Retina (tissue), 1 donor: Measurements from ENCODE around the gene PKP3.
"Not testable (repeated sequence)": the region's sequence is repeated elsewhere in the genome, so short reads cannot be mapped to it uniquely, and the experiment has no call there.

Source experiments
- DNase-seq: peaks from one replicate; pipeline ENCODE4 v3.0.0-alpha.2; 2016

Gene PKP3

GRCh38 chr11:379205-380094, 14.6 kb upstream of the PKP3 start:
- no peak for DNase-seq

DNA sequence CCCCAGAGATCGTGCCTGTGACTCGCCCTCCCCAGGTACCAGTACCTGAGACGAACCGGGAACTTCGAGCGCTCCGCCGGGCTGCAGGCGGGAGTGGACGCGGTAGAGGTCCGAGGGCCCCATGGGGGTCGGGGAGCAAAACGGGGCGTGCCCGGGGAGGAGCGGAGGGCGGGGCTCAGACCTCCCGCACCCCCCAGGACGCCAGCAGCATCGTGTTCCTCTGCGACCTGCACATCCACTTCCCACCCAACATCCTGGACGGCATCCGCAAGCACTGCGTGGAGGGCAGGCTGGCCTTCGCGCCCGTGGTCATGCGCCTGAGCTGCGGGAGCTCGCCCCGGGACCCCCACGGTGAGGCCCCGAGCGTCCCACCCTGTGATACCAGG, 13.9 kb upstream of the PKP3 start:
- no peak for DNase-seq

GRCh38 chr11:380491-380890, 13.5 kb upstream of the PKP3 start:
- no peak for DNase-seq

- DNase-seq = no peak
These were observed 13.0 kb upstream of the PKP3 start for GRCh38 chr11:380996-381395.

GRCh38 chr11:381501-382072, 12.4 kb upstream of the PKP3 start:
- DNase-seq = no peak

GRCh38 chr11:382081-382629, 11.9 kb upstream of the PKP3 start:
- no peak for DNase-seq

DNA sequence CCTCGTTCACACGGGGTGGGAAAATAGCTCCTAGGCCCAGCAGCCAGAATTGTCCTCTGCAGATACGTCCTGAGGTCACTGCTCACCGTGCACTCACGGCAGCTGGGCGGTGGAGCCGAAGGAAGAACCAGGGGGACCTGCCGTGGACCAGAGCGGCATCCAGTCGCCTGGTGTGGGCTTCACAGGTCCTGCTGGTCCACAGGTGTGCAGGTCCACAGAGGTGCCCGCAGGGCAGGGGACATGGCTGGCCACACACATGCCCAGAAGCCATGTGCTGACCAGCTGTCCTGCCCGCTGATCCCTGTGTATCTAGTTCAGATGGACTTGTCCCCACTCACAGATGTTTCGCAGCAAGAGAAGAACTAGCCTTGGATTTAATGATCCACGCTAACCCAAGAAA, 10.6 kb upstream of the PKP3 start:
- no peak for DNase-seq

DNA sequence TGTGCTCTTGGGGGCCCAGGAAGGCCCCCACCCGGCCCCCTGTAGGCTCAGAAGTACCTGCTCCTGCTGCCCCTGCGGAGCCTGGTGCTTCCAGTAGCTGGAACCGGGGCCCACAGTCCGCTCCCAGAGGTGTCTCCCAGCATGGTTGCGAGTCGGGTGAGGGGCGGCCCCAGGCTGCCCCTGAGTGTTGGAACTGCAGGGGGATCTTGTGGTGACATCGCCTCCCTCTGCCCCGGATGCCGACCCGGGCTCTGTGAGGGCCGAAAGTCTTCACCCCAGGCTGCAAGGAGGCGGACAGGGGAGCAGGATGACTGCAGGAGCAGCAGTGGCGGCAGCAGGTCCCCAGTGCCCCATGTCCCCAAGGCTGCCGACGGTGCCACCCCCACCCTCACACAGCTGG, 9.5 kb upstream of the PKP3 start:
- DNase-seq = no peak

- DNase-seq = no peak
These were observed 8.2 kb upstream of the PKP3 start for GRCh38 chr11:385594-386351.

GRCh38 chr11:386483-386882, 7.5 kb upstream of the PKP3 start:
- DNase-seq = no peak

- no peak for DNase-seq
These were observed 6.7 kb upstream of the PKP3 start for GRCh38 chr11:387193-387793.

DNA sequence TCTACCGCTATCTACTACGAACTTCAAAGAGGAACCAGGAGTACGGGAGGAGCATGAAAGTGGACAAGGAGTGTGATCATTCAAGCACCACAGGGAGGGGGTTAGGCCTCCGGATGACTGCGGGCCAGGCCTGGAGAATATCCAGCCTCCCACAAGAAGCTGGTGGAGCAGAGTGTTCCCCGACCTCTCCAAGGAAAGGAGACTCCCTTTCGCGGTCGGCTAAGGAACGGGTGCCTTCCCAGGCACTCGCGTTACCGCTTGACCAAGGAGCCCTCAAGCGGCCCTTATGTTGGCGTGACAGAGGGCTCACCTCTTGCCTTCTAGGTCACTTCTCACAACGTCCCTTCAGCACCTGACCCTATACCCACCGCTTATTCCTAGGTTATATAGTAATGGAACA, 4.6 kb upstream of the PKP3 start:
- DNase-seq = not testable (repeated sequence)

GRCh38 chr11:390175-390574, 3.8 kb upstream of the PKP3 start:
- no peak for DNase-seq

GRCh38 chr11:391117-392017, 2.6 kb upstream of the PKP3 start:
- no peak for DNase-seq

DNA sequence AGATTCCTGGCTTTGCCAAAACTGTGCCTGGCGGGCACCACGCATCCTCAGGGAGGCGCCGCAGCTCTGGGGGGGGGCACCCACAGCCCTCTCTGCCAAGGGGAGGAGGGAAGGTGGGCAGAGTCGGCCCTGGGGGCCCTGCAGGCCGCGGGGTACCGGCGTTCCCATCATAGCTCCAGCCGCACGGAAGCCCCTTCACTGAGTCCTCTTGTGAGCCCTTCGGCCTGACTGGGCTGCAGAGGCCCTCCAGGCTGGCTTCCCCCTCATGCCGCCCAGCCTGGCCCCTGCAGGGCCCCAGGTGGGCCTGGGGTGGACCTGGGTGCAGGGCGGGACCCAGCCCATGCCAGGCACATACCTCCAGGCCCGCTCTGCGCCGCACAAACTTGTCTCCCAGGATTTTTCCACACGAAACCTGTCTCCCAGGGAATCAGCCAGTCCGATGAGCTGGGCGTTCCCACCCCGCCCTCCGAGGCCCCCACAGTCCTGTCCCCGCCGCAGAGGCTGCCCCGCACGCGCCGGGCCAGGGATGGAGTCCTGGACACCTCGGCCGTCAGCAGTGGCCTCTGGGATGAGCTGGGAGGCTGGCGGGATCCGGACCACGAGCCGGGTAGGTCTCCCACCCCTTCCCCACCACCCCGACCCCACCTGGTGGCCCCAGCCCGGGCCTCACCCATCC, 1.8 kb upstream of the PKP3 start:
- DNase-seq = no peak

DNA sequence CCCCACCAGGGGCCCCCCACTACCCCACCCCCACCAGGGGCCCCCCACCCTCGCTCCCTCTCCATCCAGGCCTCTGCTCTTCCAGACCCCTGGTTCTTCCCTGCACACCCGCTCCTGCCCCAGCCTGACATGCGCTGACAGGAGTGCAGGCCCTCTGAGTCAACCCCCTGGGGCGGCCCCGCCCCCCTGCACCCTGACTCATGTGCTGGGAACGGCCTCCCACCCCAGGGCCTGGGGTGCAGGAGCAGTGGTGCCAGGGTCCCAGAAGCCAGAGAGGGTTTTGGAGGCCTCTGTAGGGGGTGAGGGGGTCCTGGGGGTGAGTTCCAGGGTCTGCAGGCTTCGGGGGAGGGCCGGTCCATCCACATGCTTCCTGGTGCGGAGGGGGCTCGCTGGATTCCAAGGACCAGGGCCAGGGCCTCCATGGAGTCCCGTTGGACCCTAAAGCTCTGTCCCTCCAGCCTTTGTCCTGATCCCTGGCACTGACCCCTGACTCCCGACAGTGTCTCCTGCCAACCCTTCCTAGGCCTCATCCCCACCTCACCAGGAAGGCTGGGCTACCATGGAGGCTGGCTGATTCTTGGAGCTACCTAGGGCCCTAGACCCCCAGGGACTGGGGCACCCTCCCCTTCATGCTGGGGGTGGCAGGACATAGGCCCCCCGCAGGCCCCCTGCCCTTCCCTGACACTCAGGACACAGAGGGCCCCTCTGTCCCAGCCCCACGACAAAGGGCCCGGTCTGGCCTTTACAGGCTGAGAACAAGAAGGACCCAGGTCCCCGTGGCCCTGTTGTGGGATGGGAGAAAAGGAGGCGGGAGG, 583 bp upstream of the PKP3 start:
- DNase-seq = no peak

DNA sequence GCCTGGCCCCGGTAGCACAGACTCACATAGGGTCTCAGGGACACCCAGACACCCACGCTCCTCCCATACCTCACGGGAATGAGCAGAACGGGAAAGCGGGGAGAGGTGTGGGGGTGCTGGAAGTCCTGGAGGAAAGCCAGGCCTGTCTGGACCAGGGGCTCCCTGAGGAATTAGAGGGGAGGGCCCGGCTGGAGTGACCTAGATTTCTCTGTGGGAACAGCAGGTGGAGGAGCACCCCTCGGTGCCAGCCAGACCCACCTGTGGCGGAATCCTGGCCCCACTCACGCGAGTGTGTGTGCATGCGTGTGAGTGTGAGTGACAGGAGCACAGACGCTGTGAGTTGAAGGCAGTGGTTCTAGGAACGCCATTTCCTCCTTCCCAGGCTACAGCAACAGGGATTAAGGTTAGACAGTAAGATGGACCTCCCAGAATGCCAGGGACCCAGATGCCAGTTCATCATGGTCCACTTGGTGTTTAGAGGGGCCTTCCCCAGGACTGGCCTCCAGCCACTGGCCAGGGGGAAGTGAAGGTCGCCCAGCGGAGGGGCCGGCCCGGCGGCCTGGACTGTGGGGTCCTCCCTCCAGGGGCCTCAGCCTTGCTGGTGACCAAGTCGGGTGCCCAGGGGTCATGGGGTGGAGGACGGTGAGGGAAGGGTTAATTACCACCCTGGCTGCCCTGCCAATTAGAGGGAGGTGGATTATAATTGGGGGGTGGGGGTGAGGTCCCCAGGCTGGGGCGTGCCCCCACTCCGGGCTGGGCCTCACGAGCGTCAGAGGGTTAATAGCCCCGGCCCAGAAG, 1.0 kb downstream of the PKP3 start:
- DNase-seq = no peak

GRCh38 chr11:395866-396265, 1.9 kb downstream of the PKP3 start:
- DNase-seq = no peak

GRCh38 chr11:396511-396947, 2.5 kb downstream of the PKP3 start:
- no peak for DNase-seq
